Ishikawa (cell line): Measurements from ENCODE around the gene SPZ1.

Experiments used
- CEBPB ChIP-seq: IDR thresholded peaks from 2 replicates; pipeline ENCODE4 v1.6.1; 2012
- EGR1 ChIP-seq: IDR thresholded peaks from 2 replicates; pipeline ENCODE4 v1.6.1; 2012
- EP300 ChIP-seq: IDR thresholded peaks from 2 replicates; pipeline ENCODE4 v1.6.1; 2012; ENCODE audit warnings: borderline replicate concordance
- MAX ChIP-seq: IDR thresholded peaks from 2 replicates; pipeline ENCODE4 v1.6.1; 2012
- TAF1 ChIP-seq: IDR thresholded peaks from 2 replicates; pipeline ENCODE4 v1.6.1; 2012; ENCODE audit warnings: low read depth, mild to moderate bottlenecking
- TCF12 ChIP-seq: IDR thresholded peaks from 2 replicates; pipeline ENCODE4 v1.6.1; 2012; ENCODE audit warnings: low read depth
- USF1 ChIP-seq: IDR thresholded peaks from 2 replicates; pipeline ENCODE4 v1.6.1; 2012
- YY1 ChIP-seq: IDR thresholded peaks from 2 replicates; pipeline ENCODE4 v1.6.1; 2012; ENCODE audit warnings: low read depth
- ZBTB7A ChIP-seq: IDR thresholded peaks from 2 replicates; pipeline ENCODE4 v1.6.1; 2012; ENCODE audit warnings: low read depth

GRCh38 chr5:80346055-80346454 is 26.3 kb downstream of the SPZ1 start:
- TF ChIP-seq EGR1 (no peak), EP300 (no peak), CEBPB (no peak), MAX (no peak), TCF12 (no peak), YY1 (no peak), USF1 (no peak), TAF1 (no peak), ZBTB7A (no peak)
